B cell (primary cell): ENCODE results near the gene NIP7.

Experiments
- EZH2 ChIP-seq: IDR thresholded peaks from 2 replicates; pipeline ENCODE4 v1.6.1; 2012; ENCODE audit warnings: borderline replicate concordance, low read depth, mild to moderate bottlenecking, moderate library complexity, low read length; ENCODE audit not compliant: insufficient read depth, poor library complexity, severe bottlenecking
- TF ChIP-seq, protein P1 (sequence below): fragments of 200-600 bp; IDR thresholded peaks from one replicate; pipeline ENCODE4 v1.8.0; 2022; ENCODE audit warnings: antibody characterized with exemption, mild to moderate bottlenecking

DNA sequence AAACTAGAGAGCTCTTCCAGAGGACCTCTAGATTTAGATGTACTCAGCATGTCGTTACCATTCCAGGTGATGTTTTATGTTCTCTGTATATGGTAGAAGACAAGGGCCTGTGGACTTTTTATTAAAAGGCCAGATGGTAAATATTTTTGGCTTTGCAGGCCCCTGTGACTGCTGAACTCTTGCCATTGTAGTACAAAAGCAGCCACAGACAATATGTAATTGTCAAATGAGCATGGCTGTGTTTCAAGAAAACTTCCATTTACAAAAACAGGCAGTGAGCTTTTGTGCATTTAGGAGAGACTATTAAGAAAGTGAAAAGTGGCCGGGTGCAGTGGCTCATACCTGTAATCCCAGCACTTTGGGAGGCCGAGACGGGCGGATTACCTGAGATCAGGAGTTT lies 4.6 kb downstream of the NIP7 start:
- TF ChIP-seq, protein P1, sequence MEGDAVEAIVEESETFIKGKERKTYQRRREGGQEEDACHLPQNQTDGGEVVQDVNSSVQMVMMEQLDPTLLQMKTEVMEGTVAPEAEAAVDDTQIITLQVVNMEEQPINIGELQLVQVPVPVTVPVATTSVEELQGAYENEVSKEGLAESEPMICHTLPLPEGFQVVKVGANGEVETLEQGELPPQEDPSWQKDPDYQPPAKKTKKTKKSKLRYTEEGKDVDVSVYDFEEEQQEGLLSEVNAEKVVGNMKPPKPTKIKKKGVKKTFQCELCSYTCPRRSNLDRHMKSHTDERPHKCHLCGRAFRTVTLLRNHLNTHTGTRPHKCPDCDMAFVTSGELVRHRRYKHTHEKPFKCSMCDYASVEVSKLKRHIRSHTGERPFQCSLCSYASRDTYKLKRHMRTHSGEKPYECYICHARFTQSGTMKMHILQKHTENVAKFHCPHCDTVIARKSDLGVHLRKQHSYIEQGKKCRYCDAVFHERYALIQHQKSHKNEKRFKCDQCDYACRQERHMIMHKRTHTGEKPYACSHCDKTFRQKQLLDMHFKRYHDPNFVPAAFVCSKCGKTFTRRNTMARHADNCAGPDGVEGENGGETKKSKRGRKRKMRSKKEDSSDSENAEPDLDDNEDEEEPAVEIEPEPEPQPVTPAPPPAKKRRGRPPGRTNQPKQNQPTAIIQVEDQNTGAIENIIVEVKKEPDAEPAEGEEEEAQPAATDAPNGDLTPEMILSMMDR = no peak
- TF ChIP-seq EZH2 = no peak
